Mucosa of stomach (tissue), 1 donor: ENCODE measurements around the gene MANBA.
"Not testable (repeated sequence)": the region's sequence is repeated elsewhere in the genome, so short reads cannot be mapped to it uniquely, and the experiment has no call there.

Experiments
- H3K27me3 ChIP-seq: one replicate; pipeline ENCODE4 v1.7.0; 2013; ENCODE audit warnings: mild to moderate bottlenecking, low read length; ENCODE audit not compliant: control insufficient read depth, insufficient read depth
- H3K36me3 ChIP-seq: one replicate; pipeline ENCODE4 v1.7.0; 2013; ENCODE audit warnings: low read length; ENCODE audit not compliant: control insufficient read depth, insufficient read depth
- H3K4me1 ChIP-seq: one replicate; pipeline ENCODE4 v1.7.0; 2013; ENCODE audit warnings: mild to moderate bottlenecking, low read length; ENCODE audit not compliant: control insufficient read depth, insufficient read depth
- H3K4me3 ChIP-seq: one replicate; pipeline ENCODE4 v1.7.0; 2013; ENCODE audit warnings: low read length
- H3K9ac ChIP-seq: one replicate; pipeline ENCODE4 v1.7.0; 2013; ENCODE audit warnings: mild to moderate bottlenecking, low read length, moderate library complexity
- H3K9me3 ChIP-seq: one replicate; pipeline ENCODE4 v1.7.0; 2013; ENCODE audit warnings: mild to moderate bottlenecking, low read length, moderate library complexity; ENCODE audit not compliant: control insufficient read depth
- donor health status: Pancreatic carcinoma.

The MANBA gene

GRCh38 chr4:102624505-102624904 is 136.3 kb downstream of the MANBA start:
- Histone ChIP-seq H3K36me3 (no peaks in the 10 kb centered on the region), H3K9ac (no peak overlapping the region), H3K4me3 (no peak overlapping the region), H3K27me3 (no peaks in the 10 kb centered on the region), H3K4me1 (peaks cover 38% of the 10 kb centered on the region), H3K9me3 (no peaks in the 10 kb centered on the region)

- H3K4me1 ChIP-seq, result peaks cover 38% of the 10 kb centered on the region
- H3K36me3 ChIP-seq, result no peaks in the 10 kb centered on the region
- no peak overlapping the region for H3K9ac ChIP-seq
- H3K9me3 ChIP-seq, result no peaks in the 10 kb centered on the region
- H3K27me3 ChIP-seq, result no peaks in the 10 kb centered on the region
- no peak overlapping the region for H3K4me3 ChIP-seq
Observed at GRCh38 chr4:102623622-102624021, 137.1 kb downstream of the MANBA start.

- Histone ChIP-seq H3K4me3 (peak overlapping the region; percentile 38), H3K4me1 (peaks cover 25% of the 10 kb centered on the region), H3K9me3 (no peaks in the 10 kb centered on the region), H3K27me3 (no peaks in the 10 kb centered on the region), H3K9ac (no peak overlapping the region), H3K36me3 (no peaks in the 10 kb centered on the region)
Observed at GRCh38 chr4:102620697-102621497, 139.9 kb downstream of the MANBA start.

- peaks cover 25% of the 10 kb centered on the region for H3K4me1 ChIP-seq
- H3K9ac ChIP-seq, H3K27me3 ChIP-seq, H3K9me3 ChIP-seq, H3K36me3 ChIP-seq: not testable (repeated sequence)
- peak overlapping the region; percentile 38 for H3K4me3 ChIP-seq
Observed at GRCh38 chr4:102619776-102620631, 140.8 kb downstream of the MANBA start.

- not testable (repeated sequence) for H3K9ac ChIP-seq, H3K36me3 ChIP-seq, H3K9me3 ChIP-seq, H3K27me3 ChIP-seq, H3K4me3 ChIP-seq
- peaks cover 25% of the 10 kb centered on the region for H3K4me1 ChIP-seq
Observed at GRCh38 chr4:102619021-102619420, 141.7 kb downstream of the MANBA start.

GRCh38 chr4:102616636-102617035 is 144.1 kb downstream of the MANBA start:
- Histone ChIP-seq H3K9ac (no peak overlapping the region), H3K27me3 (no peaks in the 10 kb centered on the region), H3K9me3 (no peaks in the 10 kb centered on the region), H3K36me3 (no peaks in the 10 kb centered on the region), H3K4me3 (no peak overlapping the region), H3K4me1 (peaks cover 21% of the 10 kb centered on the region)

- no peaks in the 10 kb centered on the region for H3K27me3 ChIP-seq
- peaks cover 3% of the 10 kb centered on the region for H3K4me1 ChIP-seq
- peaks cover 3% of the 10 kb centered on the region for H3K36me3 ChIP-seq
- H3K4me3 ChIP-seq, result no peak overlapping the region
- no peak overlapping the region for H3K9ac ChIP-seq
- H3K9me3 ChIP-seq, result no peaks in the 10 kb centered on the region
Observed at GRCh38 chr4:102614801-102615200, 146.0 kb downstream of the MANBA start.

GRCh38 chr4:102612824-102613366 is 147.9 kb downstream of the MANBA start:
- H3K27me3 ChIP-seq, result no peaks in the 10 kb centered on the region
- H3K9ac ChIP-seq, result no peak overlapping the region
- H3K4me1 ChIP-seq, result no peaks in the 10 kb centered on the region
- H3K4me3 ChIP-seq, result no peak overlapping the region
- H3K36me3 ChIP-seq, result peaks cover 3% of the 10 kb centered on the region
- no peaks in the 10 kb centered on the region for H3K9me3 ChIP-seq

- H3K4me3 ChIP-seq, result no peak overlapping the region
- peaks cover 6% of the 10 kb centered on the region for H3K36me3 ChIP-seq
- H3K4me1 ChIP-seq, result no peaks in the 10 kb centered on the region
- no peaks in the 10 kb centered on the region for H3K27me3 ChIP-seq
- no peak overlapping the region for H3K9ac ChIP-seq
- H3K9me3 ChIP-seq, result no peaks in the 10 kb centered on the region
Observed at GRCh38 chr4:102612210-102612609, 148.6 kb downstream of the MANBA start.

GRCh38 chr4:102610476-102610875 is 150.3 kb downstream of the MANBA start:
- Histone ChIP-seq H3K27me3 (no peaks in the 10 kb centered on the region), H3K4me1 (no peaks in the 10 kb centered on the region), H3K9me3 (no peaks in the 10 kb centered on the region), H3K4me3 (no peak overlapping the region), H3K36me3 (peaks cover 11% of the 10 kb centered on the region), H3K9ac (no peak overlapping the region)

GRCh38 chr4:102610007-102610406 is 150.8 kb downstream of the MANBA start:
- Histone ChIP-seq H3K9me3 (no peaks in the 10 kb centered on the region), H3K36me3 (peaks cover 11% of the 10 kb centered on the region), H3K27me3 (no peaks in the 10 kb centered on the region), H3K9ac (no peak overlapping the region), H3K4me1 (no peaks in the 10 kb centered on the region), H3K4me3 (no peak overlapping the region)

- Histone ChIP-seq H3K4me1 (no peaks in the 10 kb centered on the region), H3K9ac (no peak overlapping the region), H3K9me3 (no peaks in the 10 kb centered on the region), H3K27me3 (no peaks in the 10 kb centered on the region), H3K4me3 (no peak overlapping the region), H3K36me3 (peaks cover 11% of the 10 kb centered on the region)
Observed at GRCh38 chr4:102608190-102608589, 152.6 kb downstream of the MANBA start.
